ENCODE results near the gene RALGPS1. TPM values are rescaled to one million over a fixed set of nuclear protein-coding genes. Genes with fewer than 3 reads are reported as not detected.
A peak's percentile ranks its signal among the peaks of the same experiment; 100 is the strongest.

The RALGPS1 gene
- total and polyA plus RNA-seq, 2 of the 8 experiments (the other 6 are each of a cell fraction or from before 2014, with no cell fraction given), result 20.0 to 23.5 TPM

DNA sequence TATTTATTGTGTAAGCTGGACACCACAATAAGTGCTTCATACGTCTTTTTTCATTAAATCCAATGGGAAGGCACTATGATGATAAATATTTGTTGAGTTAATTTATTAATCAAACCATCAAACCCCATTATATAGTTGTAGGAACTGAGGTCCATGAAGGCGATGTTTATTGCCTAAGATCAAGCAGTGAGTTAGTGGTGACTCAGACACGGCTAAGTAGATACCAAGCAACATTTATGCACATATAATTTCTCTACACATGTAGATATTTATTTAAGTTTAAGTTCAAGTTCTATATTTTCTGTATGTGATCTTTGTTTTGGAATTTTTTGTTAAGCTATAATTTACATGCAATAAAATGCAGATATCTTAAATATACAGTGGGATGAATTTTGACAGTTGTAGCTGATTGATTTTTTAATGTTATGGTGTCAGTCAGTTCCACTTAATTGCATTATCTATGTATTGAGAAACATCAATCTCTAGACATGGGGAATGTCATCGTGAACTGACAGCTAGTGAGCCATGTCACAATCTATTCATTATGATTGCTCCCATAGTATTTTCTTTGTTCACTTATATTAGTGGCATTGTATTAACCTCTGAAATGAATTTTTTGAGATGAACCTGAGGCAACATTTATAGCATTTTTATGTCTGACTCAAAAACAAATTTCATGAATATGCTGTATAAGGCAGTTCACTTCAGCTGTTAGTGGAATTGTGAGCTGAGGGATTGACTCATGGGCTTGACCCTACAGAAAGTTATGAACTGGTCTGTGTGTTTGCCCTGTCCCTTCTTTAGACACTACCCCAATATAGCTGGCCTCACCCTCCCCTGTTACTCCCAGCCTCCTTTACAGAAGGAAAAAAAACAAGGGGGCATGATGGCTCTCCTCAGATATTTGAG, 338.1 kb downstream of the RALGPS1 start:
- Histone ChIP-seq H2AK5ac (ENCODE audit: low read depth, low read length) (no peak overlapping the region), H4K20me1 (replicated peaks in 1 of 2; ENCODE audit: control insufficient read depth in 1 of 2, insufficient read depth in 2 of 2, low read length in 2 of 2) (no peaks in the 10 kb centered on the region), H3K27me3 (replicated peaks in 1 of 4; ENCODE audit: control insufficient read depth in 3 of 4, extremely low read depth in 1 of 4, insufficient read depth in 3 of 4, low read length in 3 of 4) (no peaks in the 10 kb centered on the region), H3K27ac (ENCODE audit: low read depth, low read length) (no peak overlapping the region), H3K4ac (replicated peaks; ENCODE audit: insufficient read length, low read depth, low read length) (no peak overlapping the region), H3K4me1 (replicated peaks in 1 of 4; ENCODE audit: control insufficient read depth in 3 of 4, insufficient read depth in 4 of 4, low read length in 3 of 4) (peaks cover 2 to 21% (median 12%) of the 10 kb centered on the region in 4 experiments; a peak in 6 of 7 replicates), H4K5ac (ENCODE audit: insufficient read length, low read depth, low read length) (no peak overlapping the region), H2AFZ (ENCODE audit: low read length) (no peak overlapping the region), H3K4me3 (ENCODE audit: extremely low read depth in 1 of 4, insufficient read depth in 2 of 4, low read depth in 3 of 4, low read length in 4 of 4) (peak overlapping the region in 1 of 4 experiments; percentile 1; a peak in 1 of 8 replicates), H3K9me3 (ENCODE audit: insufficient read depth in 2 of 2, low read depth in 1 of 2, low read length in 1 of 2) (peaks cover 4% of the 10 kb centered on the region in 2 experiments; a peak in 1 of 4 replicates), H2BK12ac (ENCODE audit: low read depth, low read length) (no peak overlapping the region), H3K14ac (ENCODE audit: insufficient read length) (no peak overlapping the region), H3K4me2 (ENCODE audit: insufficient read depth in 1 of 2, low read depth in 2 of 2, low read length in 2 of 2) (0 out of 4 replicates have a peak overlapping the region, but pooled peaks of 1 of the 2 experiments have one; percentile 19), H3K18ac (ENCODE audit: extremely low read depth, low read length) (no peak overlapping the region), H3K79me2 (ENCODE audit: control insufficient read depth in 1 of 2, insufficient read depth in 2 of 2, low read length in 2 of 2) (no peaks in the 10 kb centered on the region), H2BK15ac (ENCODE audit: low read length) (no peak overlapping the region), H3K23me2 (ENCODE audit: low read depth, low read length) (no peaks in the 10 kb centered on the region; the same call in 1 of the 2 replicates), H3K79me1 (ENCODE audit: low read depth, low read length) (no peaks in the 10 kb centered on the region), H2BK120ac (replicated peaks; ENCODE audit: low read depth, low read length) (peak overlapping the region; percentile 8), H3K9ac (replicated peaks in 1 of 4; ENCODE audit: extremely low read depth in 1 of 4, low read depth in 3 of 4, low read length in 3 of 4) (no peak overlapping the region), H3K36me3 (ENCODE audit: control insufficient read depth in 2 of 4, insufficient read depth in 4 of 4, low read length in 3 of 4) (peaks cover 0 to 3% (median 0%) of the 10 kb centered on the region in 4 experiments; a peak in 3 of 8 replicates), H2BK5ac (ENCODE audit: low read depth, low read length) (peak overlapping the region; percentile 21; the same call in 1 of the 2 replicates), H4K91ac (replicated peaks; ENCODE audit: insufficient read length, low read length) (peak overlapping the region; percentile 41), H4K8ac (ENCODE audit: extremely low read depth, insufficient read depth, low read length) (no peak overlapping the region), H3K56ac (replicated peaks; ENCODE audit: insufficient read length, low read depth, low read length) (no peak overlapping the region), H2BK20ac (ENCODE audit: low read length) (no peak overlapping the region), H3K23ac (ENCODE audit: insufficient read length) (no peak overlapping the region)
- DNase-seq (ENCODE audit: low read depth in 1 of 2, low spot score in 2 of 2) (no peak), FAIRE-seq (no peak)
- TF ChIP-seq, protein P1, sequence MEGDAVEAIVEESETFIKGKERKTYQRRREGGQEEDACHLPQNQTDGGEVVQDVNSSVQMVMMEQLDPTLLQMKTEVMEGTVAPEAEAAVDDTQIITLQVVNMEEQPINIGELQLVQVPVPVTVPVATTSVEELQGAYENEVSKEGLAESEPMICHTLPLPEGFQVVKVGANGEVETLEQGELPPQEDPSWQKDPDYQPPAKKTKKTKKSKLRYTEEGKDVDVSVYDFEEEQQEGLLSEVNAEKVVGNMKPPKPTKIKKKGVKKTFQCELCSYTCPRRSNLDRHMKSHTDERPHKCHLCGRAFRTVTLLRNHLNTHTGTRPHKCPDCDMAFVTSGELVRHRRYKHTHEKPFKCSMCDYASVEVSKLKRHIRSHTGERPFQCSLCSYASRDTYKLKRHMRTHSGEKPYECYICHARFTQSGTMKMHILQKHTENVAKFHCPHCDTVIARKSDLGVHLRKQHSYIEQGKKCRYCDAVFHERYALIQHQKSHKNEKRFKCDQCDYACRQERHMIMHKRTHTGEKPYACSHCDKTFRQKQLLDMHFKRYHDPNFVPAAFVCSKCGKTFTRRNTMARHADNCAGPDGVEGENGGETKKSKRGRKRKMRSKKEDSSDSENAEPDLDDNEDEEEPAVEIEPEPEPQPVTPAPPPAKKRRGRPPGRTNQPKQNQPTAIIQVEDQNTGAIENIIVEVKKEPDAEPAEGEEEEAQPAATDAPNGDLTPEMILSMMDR (IDR thresholded peaks at IDR 0.05; ENCODE audit: control extremely low read depth in 1 of 3, insufficient read depth in 1 of 3, low read depth in 1 of 3, low read length in 3 of 3), result 0 out of 4 replicates have a peak, but pooled peaks of 1 of the 3 experiments have one; percentile 1
- TF ChIP-seq HDAC6 (IDR thresholded peaks at IDR 0.05; ENCODE audit: low read depth, low read length), result no peak
- TF ChIP-seq BACH1 (IDR thresholded peaks at IDR 0.05; ENCODE audit: low read length), result no peak
- TF ChIP-seq GABPA (IDR thresholded peaks at IDR 0.05; ENCODE audit: borderline replicate concordance, insufficient read depth, low read length), result no peak
- TF ChIP-seq TBP (IDR thresholded peaks at IDR 0.05; ENCODE audit: low read depth, low read length), result no peak
- CTCF ChIA-PET (ENCODE audit: partially characterized antibody), result interaction anchor here (0.6 to 1.3 kb wide), 5 partner anchors 13 to 150 kb away, joined by 3 to 5 read pairs (median 3); no protein-coding TSS in a partner anchor
- 84% methylated on average over 4 of the region's 4 CpGs; no CpG with 5 or more reads in 1 of the 2 experiments for WGBS, 2 experiments (ENCODE audit: extremely low coverage in 1 of 2, insufficient coverage in 1 of 2, insufficient read length in 1 of 2, insufficient replicate concordance in 2 of 2, low coverage in 1 of 2, low lambda C conversion rate in 2 of 2, missing lambda C conversion rate in 1 of 2)
- POLR2A ChIA-PET (ENCODE audit: partially characterized antibody), result interaction anchor here (0.5 to 1.8 kb wide), 9 partner anchors 8 to 199 kb away, joined by 3 to 5 read pairs (median 3); partner anchors contain the start of genes LRSAM1 and ZNF79

All from H1 (cell line).